Fibroblast of gingiva (primary cell): ENCODE data around the gene NOX4.
A peak's percentile ranks its signal among the peaks of the same experiment; 100 is the strongest.

ENCODE experiments used
- DNase-seq: peaks from one replicate; pipeline ENCODE4 v3.0.0-alpha.2; 2011; ENCODE audit warnings: low read depth

Gene NOX4

DNA sequence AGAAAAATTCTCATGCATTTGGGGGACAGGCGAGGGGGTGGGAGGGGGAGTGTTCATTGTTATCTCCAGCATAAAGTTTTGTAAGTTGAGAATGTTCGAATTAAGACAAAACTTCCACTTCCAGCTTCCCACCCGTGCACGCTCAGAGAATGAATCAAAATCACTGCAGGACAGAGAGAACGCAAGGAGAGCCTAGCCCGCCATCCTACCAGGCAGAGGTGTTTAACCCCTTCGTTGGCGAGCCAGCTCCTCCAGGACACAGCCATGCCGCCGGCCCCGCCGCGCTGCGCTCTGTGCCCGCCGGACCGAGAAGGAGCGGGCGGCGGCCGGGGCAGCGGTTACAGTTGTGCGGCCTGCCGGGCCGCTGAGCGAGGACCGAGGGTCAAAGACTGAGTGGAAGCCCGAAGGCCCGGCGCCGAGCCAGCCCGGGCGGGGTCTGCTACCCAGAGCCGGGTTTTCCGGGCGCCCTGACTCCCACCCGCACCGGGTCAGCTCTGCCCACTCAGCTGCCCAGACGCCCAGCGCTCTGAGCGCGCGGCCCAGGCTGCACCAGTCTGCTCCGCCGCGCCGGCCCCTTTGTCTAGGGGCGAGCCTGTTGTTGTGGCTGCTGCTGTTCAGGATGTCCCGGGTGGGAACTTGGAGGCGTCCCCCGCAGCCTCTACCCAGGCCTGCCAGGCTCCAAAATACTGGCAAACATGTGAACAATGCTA, at the start of gene NOX4:
NOX4 (minus strand) TSS at position 395 of the 710 bp plus-strand sequence; CDS start at position 266, 129 bp downstream.
- DNase-seq = peak; percentile 30

DNA sequence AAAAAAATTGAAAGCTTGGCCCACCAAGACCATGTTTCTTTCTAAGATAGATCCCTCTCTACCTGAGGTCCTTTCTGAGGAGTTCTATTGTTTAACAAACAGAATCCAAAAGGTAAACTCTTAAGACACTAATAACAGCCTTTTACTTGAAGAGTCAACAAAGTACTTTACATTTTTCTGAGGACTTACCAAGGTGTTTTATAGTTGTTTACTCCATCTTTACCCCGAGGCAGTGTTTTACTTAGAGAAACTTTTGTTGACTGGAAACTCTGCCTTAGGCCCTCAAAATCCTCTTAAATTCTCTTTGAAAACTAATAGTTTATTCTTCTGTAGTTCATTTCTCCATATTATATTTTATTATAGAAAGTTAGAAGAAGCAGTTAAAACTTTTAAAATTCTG, 49.7 kb upstream of the NOX4 start:
- DNase-seq = no peak

DNA sequence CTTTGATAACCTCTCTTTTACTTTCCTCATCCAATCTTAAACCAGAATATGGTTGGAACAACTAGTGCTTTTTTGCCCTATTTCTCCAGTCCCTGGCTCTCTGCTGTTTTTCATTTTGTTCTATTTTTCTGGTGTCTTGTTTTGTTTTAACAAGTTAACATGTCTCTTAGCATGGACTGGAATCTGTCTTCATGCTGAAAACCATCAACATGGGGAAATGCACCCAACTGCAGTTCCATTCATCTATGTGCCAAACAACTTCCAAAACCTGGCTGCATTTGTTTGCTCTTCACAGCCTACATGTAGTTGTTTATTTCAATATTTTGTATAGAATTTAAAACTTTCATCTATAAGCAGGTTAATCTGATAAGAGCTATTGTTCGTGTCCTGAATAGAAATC, 46.8 kb upstream of the NOX4 start:
- DNase-seq = no peak

DNA sequence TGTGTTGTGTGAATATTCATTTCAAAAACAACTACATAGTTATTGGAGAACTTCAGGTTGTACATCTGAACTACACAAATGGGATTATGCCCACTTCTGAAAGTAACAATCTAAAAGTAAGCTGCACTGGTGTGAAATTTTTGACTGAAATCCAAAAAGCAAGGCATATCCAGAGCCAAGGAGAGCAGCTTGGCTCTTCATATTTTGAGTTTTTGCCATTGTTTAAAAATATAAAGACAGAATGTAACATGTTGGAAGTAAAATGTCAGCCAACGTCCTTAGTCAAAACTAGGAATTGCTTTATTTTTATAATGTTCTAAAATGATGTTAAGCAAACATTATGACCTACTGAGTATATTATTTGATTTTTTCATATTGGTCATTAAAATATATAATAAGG, 45.8 kb upstream of the NOX4 start:
- no peak for DNase-seq

DNA sequence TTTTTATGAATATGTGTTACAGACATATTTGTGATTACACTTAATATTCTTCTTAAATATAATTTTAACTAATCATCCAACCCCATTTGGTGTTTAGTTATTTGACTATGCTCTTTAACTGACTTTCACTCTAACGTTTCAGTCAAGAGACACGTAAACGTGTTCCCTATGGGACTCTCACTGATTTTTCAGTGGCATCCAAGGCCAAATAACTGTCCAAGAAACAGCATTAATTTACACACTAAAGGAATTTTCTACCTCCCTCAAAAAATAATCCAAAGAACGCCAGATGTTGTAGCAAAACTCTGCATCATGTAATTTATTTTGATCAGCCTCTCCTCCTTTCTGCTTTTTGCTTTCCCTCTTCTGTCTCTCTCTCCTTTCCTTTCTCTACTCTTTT, 44.0 kb upstream of the NOX4 start:
- no peak for DNase-seq

DNA sequence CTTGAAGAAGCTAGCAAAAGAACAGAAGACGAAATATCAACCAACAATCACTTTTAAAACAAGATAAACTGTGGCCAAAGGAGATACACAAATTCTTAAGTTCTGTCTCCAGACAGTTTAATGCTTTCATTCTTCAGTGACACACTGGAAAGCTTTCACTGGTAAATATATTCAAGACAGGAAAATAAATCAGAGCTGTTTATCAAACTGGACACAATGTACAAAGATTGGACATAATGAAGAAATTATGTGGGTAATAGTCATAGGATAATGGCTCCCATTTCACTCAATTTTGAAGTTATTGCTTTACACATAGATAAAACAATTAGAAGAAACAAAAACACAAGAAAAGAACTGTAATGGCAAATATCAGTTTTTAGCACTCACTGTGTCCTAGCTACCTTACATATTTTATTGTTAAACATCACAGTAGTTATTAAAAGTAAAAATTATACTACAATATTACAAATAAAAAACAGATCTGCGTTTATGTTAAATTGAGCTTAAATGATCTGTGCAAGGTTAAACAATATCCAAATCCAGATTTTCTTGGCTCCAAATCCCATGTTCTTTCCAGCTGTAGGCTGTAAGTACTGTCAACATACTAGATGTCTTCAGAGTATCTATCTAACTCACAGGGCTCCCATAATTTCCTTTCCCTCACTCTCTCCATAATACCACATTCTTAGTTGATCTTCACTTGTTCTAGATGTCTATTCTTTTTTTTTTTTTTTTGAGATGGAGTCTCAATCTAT, 38.6 kb upstream of the NOX4 start:
- DNase-seq = no peak

DNA sequence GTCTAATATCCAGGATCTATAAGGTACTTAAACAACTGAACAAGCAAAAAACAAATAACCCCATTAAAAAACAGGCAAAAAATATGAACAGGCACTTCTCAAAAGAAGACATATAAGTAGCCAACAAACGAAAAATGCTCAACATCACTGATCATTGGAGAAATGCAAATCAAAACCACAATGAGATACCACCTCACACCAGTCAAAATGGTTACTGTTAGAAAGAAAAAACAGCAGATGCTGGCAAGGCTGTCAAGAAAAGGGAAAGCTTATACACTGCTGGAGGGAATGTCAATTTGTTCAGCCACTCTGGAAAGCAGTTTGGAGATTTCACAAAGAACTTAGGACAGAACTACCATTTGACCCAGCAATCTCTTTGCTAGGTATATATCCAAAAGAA, 30.6 kb upstream of the NOX4 start:
- no peak for DNase-seq

DNA sequence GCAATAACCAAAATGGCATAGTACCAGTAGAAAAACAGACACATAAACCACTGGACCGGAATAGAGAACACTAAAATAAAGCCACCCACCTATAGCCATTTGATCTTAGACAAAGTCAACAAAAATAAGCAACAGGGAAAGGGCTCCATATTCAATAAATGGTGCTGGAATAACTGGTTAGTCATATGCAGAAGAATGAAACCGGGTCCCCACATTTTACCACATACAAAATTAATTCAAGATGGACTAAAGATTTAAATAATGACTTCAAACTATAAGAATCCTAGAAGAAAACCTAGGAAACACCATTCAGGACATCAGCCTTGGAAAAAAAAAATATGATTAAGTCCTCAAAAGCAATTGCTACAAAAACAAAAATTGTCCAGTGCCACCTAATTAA, 30.1 kb upstream of the NOX4 start:
- DNase-seq = peak; percentile 2

DNA sequence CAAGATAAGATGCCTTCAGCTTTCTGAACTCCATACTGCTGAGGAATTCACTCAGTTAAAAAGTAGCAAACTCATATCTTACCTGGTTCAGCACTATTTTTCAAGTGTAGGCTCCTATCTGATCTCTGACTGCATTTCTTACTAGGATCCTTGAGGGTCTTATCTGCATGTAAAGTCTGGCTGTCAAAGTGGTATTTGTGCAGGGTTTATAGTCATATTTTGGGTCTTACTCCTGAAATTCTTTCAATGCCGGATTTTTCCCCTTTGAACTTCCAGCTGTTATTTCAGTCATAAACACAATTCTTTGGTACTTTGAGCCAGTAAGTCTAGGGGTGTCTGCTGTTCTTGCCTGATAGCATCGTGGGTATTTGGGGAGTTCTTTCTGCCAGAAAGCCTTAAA, 25.3 kb upstream of the NOX4 start:
- DNase-seq = no peak

DNA sequence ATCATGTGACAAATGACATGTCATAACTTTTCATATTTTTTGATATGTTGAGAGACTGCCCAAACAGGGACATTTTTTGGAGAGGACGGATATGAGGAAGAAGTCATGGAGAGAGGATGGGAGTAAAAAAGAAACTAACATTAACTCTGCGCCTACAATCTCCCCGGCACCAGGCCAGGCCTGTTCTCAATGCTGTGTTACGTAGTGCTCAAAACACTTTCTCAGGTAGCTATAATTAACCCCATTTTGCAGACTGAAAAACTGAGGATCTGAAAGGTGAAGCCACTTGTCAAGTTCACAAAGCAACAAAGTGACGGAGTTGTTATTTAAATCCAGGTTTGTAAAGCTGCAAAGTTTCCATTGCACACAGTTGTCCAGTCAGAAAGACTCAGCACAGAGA, 17.4 kb upstream of the NOX4 start:
- DNase-seq = no peak

DNA sequence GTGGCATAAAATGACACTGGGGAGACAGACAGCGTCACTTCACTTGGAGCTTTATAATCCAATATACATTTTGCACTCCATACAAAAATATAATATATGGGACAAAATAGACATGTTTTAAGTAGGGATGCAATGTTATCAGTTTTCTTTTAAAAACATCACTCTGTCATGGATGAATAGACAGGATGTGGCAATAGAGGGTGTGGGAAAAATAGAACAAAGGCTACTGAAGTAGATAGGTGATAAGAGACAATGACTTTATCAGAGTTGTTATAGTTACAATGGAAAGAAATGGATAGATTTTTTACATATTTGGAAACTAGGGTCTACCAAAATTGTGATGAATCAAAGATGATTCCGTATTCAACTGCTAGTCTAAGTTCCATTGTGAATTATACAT, 13.1 kb upstream of the NOX4 start:
- DNase-seq = no peak

DNA sequence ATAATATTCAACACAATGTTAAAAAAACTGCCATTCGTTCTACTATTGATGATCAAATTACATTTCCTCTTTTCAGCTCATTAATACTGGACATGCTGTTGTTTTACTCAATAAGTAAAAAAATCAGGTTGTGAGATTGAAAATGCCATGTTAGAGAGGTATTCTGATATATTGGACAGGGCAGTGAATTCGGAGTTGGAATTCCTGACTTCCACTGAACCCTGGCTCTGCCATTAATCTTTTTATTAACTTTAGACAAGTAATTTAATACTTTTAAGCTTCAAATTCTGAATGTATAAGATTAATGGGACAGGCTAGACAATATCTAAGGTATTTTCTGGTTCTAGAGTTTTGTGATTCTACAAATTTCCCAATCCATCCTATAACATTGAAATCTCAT, 12.2 kb upstream of the NOX4 start:
- no peak for DNase-seq

DNA sequence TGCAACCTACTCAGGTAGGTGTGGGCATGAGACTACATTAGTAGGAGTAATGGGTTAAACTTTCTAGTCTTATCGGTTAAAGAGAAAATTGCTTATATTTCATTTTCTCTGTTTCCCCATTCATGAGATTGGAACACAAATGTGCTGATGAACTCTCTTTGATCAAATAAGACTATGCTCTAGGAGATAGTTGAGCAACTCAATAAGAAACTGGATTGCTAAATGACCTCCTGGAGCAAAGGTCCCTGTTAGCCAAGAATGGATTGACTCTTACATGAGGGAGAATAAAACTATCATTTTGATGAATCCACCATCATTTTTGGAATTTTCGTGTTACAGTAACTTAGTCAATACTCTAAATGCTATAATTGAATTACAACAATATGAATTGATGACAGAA, 11.1 kb upstream of the NOX4 start:
- DNase-seq = no peak

DNA sequence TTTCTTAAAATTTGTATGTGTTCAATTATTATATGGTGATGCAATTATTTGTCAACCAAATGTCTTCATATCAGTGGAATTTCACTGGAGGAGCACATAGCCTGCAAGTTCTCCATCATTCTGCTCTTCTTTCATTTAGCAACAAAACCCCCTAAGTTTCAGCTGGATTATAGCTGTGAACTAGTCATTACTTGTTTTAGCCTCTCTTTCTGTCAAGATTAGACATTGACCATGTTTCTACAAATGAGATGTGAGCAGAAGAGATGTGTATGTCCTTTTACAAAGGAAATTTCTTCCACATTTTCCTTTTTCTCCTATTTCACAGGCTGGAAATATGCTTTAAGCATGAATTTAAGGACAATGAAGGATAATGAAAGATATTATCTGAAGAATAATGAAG, 9.2 kb upstream of the NOX4 start:
- DNase-seq = no peak

DNA sequence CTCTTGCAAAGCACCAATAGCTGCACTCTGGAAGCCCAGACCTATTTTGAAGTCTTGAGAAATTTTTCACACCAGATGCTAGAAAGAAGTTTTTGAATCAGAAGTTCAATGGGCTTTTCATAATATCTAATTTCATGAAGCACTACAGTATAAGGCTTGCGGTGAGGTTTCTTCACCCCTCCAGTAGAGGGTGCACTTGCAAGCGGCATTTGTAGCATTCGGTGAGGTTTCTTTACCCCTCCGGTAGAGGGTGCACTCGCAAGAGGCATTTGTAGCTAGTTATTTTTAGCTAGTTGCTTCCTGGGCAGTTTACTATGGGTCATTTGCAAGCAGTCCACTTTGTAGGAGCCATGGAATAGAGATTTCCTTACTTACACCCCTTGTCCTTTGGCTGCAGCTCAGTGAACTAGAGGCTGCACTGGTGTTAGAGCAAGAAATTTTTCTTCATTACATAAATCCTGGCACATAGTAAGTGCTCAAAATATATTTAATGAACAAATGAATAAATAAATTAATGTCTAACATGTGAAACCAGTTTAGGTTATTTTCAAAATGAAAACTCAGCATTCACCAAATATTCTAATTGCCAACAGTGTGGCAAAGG, 7.8 kb upstream of the NOX4 start:
- DNase-seq = no peak

DNA sequence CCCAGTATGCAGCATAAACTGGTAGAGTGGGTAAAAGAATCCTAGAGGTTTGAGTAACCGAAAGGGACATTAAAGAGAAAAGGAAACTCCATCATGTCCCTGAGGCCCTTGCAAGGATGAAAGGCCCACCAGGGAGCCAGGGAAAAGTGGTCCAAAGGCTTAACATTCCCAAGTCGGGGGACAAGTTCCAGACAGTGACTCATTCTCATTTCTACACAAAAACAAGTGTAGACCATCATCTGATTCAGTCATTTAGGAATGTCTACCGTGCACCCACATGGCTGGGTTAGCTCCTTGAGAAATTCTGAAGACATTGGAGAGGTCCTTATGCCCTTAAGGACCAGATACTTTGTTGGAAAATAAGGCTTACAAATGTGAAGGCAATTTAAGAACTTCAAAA, 4.8 kb upstream of the NOX4 start:
- DNase-seq = peak; percentile 53

DNA sequence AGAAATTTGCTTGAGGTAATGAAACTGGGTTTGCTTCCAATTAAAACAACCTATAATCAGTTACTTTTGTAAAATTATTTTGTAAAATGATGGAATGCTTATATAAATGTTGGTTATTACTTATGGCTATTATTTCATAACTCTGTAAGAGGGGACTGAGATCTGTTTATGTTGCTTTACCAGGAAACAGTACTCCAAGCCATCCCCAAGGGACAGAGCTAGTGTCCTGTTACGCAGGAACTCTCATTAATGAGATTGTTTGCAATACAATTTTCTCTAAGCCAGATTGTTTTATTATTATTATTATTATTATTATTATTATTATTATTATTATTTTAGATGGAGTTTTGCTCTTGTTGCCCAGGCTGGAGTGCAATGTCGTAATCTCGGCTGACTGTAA, 2.3 kb upstream of the NOX4 start:
- peak; percentile 52 for DNase-seq

DNA sequence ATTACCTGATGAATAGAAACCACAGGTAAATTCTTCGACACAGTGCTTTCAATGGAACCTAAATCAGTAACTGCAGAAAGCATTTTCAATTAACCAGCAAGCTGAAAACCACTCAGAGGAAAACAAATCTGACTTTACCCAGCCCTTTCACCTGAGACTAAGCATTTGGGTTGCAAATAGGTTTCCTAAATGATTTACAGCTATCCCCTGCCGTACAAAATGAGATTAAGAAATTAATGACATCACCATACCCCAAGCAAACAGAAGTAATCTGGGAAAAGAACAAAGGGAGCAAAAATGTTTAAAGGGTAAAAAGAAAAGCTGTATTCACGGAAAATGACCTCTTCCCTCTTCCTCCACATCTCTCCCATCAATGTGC, 584 bp downstream of the NOX4 start:
- DNase-seq = no peak

DNA sequence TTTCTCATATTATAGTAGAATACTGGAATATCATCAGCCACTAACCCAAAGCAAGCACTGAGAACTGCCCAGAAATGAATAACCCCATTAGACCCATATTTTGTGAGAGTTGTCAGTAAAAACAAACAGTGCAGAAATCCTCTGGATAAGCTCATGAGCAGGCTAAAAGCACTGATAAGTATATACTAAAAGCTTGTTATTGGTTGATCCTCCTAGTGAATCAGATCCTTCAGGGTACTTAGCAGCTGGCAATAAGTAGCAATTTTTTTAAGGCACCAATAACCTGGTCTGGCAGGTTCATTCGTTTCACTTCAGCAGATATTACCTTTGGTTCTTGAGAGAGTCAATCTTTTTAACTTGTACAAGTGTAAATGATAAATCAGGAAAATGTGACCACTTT, 1.2 kb downstream of the NOX4 start:
- no peak for DNase-seq

DNA sequence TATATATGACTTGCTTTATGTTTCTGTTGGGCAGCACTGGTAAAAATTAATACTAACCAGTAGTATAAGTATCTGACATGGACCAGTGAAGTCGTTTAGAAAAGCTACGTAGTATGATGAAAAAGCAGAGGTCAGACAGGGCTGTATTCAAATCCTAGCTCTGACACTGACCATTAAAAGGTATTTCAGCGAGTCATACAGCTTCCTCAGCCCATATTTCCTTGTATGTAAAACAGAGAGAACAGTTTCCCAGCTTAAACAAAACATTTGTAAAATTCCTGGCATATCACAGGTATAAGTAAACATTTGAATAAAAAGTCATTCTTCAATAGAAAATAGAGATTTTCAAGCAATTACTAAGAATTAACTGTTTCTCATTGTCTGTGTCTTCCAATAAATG, 4.2 kb downstream of the NOX4 start:
- no peak for DNase-seq

DNA sequence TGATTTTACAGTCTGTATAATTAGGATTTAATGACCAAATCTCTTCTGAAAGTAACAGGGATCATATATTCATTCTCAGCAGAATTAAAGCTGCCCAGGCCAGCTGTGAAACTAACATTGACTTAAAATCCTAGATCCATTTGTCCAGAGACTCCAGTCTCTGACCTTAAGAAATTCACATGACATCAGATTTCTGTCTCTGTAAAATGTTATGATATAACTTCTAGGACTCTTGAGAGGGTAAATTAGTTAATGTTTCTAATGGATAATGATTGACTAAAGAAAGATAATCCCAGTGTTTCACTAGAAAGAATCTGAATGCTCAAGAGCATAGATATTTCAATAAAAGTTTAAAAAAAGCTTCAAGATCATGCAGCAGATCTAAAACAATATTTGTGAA, 6.3 kb downstream of the NOX4 start:
- no peak for DNase-seq

DNA sequence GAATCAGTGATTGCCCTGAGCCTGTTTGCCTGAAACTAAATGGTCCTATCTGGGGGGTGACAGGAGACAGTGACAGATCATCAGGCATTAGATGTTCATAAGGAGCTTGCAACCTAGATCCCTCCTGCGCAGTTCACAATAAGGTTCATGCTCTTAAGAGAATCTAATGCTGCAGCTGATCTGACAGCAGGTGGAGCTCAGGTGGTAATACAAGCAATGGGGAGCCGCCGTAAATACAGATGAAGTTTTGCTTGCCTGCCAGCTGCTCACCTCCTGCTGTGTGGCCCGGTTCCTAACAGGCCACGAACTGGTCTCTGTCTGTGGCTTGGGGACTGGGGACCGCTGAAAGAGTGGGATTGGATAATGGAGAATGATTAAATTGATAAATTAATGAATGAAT, 14.0 kb downstream of the NOX4 start:
- no peak for DNase-seq

DNA sequence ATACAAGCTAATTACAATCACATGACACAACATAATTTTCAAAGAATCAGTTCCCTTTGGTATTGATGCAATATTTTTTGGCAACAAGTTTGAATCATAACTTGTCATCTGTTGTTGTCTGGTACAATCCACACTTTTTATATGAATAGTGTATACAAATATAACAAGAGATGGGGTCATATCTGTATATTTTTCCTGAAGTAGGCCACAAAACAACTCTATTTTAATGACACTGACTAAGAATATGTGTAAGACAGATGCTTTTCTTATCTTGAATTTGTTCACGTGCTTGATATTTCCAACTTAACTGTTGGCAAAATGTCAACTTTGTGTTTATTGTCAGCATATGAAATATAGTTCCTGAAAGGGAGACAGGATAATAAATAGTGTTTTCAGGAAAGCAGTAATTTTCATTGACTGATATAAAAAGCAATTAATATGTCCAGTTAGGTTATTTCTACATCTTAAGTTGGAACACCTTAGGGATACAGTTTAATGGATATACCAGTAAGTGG, 27.9 kb downstream of the NOX4 start:
- no peak for DNase-seq
